GM04504 (cell line): ENCODE measurements around the gene AFDN.

ENCODE experiments used
- DNase-seq: peaks from one replicate; pipeline ENCODE4 v3.0.0-alpha.2; 2012; ENCODE audit warnings: low read depth

AFDN gene

GRCh38 chr6:167920165-167920564 lies 93.5 kb downstream of the AFDN start:
- no peak for DNase-seq

- DNase-seq: no peak
Measured at GRCh38 chr6:167921831-167922230, 95.1 kb downstream of the AFDN start.

GRCh38 chr6:167925026-167925425 lies 98.3 kb downstream of the AFDN start:
- no peak for DNase-seq

- DNase-seq: no peak
Measured at GRCh38 chr6:167927246-167927645, 100.5 kb downstream of the AFDN start.

GRCh38 chr6:167928111-167928510 lies 101.4 kb downstream of the AFDN start:
- DNase-seq: no peak

GRCh38 chr6:167930295-167930694 lies 103.6 kb downstream of the AFDN start:
- DNase-seq: peak; percentile 26

- DNase-seq: no peak
Measured at GRCh38 chr6:167932468-167933276, 106.0 kb downstream of the AFDN start.

- DNase-seq: no peak
Measured at GRCh38 chr6:167933290-167933689, 106.6 kb downstream of the AFDN start.

- no peak for DNase-seq
Measured at GRCh38 chr6:167933847-167934246, 107.1 kb downstream of the AFDN start.

GRCh38 chr6:167934426-167934864 lies 107.7 kb downstream of the AFDN start:
- DNase-seq: no peak

- no peak for DNase-seq
Measured at GRCh38 chr6:167936051-167936450, 109.3 kb downstream of the AFDN start.

GRCh38 chr6:167937301-167937700 lies 110.6 kb downstream of the AFDN start:
- DNase-seq: no peak

- DNase-seq: no peak
Measured at GRCh38 chr6:167937948-167938911, 111.5 kb downstream of the AFDN start.

GRCh38 chr6:167941822-167942221 lies 115.1 kb downstream of the AFDN start:
- DNase-seq: no peak

- no peak for DNase-seq
Measured at GRCh38 chr6:167944130-167944529, 117.4 kb downstream of the AFDN start.

GRCh38 chr6:167946007-167946406 lies 119.3 kb downstream of the AFDN start:
- DNase-seq: no peak

- DNase-seq: no peak
Measured at GRCh38 chr6:167946604-167947003, 119.9 kb downstream of the AFDN start.

GRCh38 chr6:167947716-167948115 lies 121.0 kb downstream of the AFDN start:
- DNase-seq: no peak

- DNase-seq: no peak
Measured at GRCh38 chr6:167948716-167949115, 122.0 kb downstream of the AFDN start.

GRCh38 chr6:167949121-167949684 lies 122.5 kb downstream of the AFDN start:
- no peak for DNase-seq

- no peak for DNase-seq
Measured at GRCh38 chr6:167951781-167952511, 125.2 kb downstream of the AFDN start.

GRCh38 chr6:167952512-167952859 lies 125.8 kb downstream of the AFDN start:
- no peak for DNase-seq
